NOMO-1 treated with dmso at 0.1 percent for 144 hours (cell line): ENCODE data around the gene DPP6.

ENCODE experiments used
- DNase-seq: peaks from one replicate; lab custom pipeline; 2025; ENCODE audit not compliant: unreplicated experiment; lab: John Stamatoyannopoulos, UW

DPP6 gene

GRCh38 chr7:154684666-154685563 lies 632.7 kb downstream of the DPP6 start:
- no peak for DNase-seq

- DNase-seq: no peak
These were observed 633.3 kb downstream of the DPP6 start for GRCh38 chr7:154685564-154685901.

DNA sequence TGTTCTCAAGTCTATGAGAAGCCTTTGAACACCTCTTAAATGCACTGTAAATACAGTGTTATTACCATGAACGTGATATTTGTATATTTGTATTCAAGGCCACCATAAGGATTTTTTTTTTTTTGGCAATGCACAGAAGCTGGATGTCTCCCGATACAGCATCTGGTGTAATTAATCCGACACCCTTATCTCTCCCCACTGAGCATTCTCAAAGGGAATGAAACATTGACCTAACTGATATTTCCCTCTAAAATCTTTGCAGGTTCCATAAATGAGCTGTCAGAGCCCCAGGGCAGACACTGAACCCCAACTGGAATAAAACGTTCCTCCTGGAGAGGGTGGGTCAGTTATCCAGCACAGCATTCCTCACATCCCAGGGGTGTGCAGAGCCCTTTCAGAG lies 634.1 kb downstream of the DPP6 start:
- DNase-seq: no peak

DNA sequence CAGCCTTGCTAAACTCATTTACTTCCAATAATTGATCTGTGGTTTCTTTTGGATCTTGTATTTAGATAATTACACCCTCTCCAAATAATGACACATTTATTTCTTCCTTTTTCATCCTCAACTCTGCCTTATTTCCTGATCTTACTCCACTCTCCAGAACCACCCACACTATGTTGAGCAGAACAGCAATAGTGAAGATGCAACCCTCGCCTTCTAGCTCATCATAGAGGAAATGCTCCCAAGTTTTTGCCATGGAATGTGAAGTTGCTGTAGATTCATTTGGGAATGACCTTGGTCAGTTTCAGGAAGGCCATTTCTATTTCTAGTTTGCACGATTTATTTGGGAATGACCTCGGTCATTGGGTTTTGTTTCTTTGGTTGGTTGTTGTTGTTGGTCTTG lies 636.8 kb downstream of the DPP6 start:
- DNase-seq: no peak

DNA sequence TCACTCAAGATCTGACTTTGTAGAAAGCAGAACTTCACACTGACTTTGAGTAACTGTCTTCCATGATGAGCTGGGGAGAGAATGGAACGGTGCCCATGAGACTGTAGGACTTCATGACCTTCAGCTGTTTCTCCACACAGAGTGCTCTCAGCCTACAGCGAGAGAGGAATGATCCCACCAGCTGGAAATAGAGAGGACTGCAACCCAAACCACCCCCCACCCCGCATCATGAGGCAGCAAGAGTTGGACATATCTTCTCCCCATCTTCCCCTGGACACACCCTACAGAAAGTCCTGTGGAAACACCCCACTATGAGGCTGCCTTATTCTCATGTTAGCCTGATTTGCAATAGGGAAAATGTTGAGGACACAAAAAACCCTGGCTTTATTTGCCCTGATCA lies 638.2 kb downstream of the DPP6 start:
- DNase-seq: no peak

DNA sequence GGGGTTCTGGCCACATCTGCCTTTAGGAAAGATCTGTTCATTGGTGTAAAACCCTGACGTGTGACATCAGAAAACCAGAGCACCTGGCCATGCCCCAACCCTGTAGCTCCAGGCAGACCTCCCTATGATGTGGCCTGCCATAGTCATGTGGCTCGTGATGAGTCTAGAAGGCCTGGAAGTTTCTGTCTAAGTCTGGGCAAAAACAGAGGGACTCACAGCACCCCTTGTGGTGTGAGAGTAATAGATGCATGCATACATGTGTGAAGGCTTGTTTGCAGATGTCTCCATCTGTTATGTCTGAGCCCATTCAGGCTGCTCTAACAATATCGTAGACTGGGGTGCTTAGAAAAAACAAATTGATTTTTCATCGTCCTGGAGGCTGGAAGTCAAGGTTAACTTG lies 641.5 kb downstream of the DPP6 start:
- DNase-seq: no peak

- no peak for DNase-seq
These were observed 643.6 kb downstream of the DPP6 start for GRCh38 chr7:154695836-154696235.

DNA sequence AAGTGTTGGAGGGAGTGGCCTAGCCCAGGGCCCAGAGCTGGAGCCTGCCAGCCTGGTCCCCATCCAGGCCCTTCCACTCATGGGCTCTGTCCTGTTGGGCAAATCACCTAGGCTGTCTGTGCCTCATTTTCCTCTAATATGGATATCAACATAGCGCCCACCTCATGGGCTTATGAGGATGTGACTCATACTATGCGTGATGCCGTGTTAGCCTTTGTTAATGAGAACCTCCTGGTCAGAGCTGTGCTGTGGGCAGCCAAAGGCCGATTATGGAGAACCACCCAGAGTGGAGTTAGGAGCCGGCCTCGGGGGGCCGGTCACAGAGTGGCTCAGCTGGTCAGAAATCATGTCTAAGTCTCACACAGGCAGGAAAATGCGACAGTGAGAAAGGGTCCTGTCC lies 644.4 kb downstream of the DPP6 start:
- DNase-seq: no peak

DNA sequence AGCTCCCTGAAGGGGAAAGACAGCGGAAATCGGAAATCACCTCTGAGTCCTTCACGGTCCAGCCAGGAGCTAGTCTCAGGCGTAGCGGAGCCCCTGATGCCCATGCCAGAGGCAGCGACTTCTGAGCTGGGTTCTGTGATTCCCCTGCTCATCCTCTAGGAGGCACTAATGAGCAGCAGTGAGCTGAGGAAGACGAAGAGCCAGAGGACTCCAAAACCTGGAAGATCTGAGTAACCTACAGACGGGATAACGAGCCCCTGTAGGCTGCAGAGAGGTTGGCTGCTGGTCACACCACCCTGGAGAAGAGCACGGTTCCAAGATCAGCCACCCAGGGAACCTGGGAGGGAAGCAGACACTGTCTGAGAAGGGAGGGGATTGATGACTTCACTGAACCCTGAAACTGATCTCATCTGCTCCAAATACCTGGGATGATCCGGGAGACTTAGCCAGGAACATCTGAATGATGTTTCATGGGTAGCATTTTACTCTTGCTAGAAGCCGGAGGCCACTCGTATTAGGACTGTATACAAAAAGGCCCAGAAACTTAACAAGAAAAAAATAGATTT lies 646.6 kb downstream of the DPP6 start:
- DNase-seq: no peak

DNA sequence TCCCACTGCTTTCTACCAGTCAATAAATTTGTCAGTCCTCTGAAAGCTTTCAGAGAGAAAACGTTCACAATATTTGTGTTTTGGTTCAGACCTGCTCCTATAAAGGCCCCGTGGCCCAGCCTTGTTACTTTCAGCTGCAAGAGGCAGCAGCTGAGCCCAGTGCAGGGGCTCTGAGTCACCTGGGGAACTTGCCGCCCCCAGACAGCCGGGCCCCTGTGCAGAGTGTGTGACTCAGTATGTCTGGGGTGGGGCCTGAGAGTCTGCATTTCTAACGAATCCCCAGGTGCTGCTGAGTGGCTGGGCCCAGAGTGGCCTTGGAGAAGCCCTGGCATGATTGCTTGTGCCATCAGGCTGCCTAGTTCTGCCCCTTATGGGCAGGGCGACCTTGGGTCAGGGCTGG lies 647.2 kb downstream of the DPP6 start:
- DNase-seq: no peak

DNA sequence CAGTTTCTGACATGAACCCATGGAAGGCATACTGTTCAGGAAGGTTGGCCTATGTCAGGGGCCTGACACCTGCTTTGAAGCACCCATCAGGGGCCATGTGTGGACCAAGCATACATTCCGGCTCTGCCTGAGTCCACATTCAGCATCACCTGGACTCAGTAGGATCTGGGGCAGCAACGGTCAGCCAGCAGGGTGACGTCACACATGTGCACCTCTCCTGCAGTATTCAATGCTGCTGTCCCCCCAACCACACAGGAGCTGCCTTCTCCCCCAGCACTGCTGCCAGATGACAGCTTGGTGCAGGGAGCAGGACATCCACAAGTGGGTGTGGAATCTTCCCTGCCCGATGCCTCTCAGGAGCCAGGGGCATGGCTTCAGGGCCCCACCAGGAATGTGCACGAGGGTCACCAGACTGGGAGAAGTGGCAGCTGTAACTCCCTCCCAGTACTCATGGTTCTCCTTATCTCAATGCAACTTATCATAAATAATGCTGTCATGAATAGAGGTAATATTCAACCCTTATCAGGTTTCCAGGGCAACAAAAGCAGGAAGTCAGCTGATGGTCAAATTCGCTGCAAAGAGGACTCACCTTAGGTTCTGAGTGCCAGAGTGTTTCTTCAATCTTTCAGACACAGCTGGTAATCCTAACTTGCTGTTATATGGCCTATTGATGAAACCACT lies 657.8 kb downstream of the DPP6 start:
- no peak for DNase-seq

GRCh38 chr7:154720016-154720415 lies 667.8 kb downstream of the DPP6 start:
- no peak for DNase-seq

GRCh38 chr7:154721086-154721485 lies 668.9 kb downstream of the DPP6 start:
- DNase-seq: no peak

GRCh38 chr7:154726368-154726767 lies 674.2 kb downstream of the DPP6 start:
- DNase-seq: no peak

GRCh38 chr7:154729056-154729455 lies 676.9 kb downstream of the DPP6 start:
- DNase-seq: no peak

- no peak for DNase-seq
These were observed 683.6 kb downstream of the DPP6 start for GRCh38 chr7:154735766-154736165.

DNA sequence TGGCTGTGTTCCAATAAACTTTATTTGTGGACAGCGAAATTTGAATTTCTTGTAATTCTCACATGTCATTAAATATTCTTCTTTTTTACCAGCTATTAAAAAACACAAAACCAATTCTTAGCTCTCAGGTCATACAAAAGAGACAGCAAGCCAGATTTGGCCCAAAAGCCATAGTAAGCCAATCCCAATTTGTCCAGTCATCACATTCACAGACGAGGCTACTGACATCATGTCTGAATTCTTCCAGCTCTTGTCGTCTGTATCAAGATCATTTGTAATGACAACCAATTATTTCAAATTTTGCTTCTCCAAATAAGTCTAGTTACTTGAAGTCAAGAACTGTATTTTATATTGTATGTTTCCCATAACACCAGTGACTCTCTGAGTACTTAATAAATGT lies 684.2 kb downstream of the DPP6 start:
- no peak for DNase-seq

DNA sequence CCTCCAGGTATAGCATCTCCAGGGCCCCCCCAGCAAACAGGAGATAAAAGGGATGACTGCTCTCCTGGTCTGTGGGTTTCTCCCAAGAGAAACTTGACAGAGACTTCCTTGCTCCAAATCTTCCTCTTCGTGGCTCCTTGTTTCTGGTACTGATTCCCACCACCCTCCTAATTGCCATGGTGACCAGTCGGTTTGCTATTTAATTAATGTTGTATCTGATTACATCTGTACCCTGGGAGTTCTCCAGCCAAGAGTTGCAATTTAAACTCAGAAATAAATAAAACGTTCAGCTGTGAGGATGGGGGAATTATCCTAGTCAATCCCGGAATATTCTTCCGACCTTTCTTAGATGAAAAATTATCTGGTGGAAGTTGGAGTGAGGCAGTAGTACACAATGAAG lies 686.0 kb downstream of the DPP6 start:
- DNase-seq: no peak

- no peak for DNase-seq
These were observed 688.9 kb downstream of the DPP6 start for GRCh38 chr7:154741131-154741530.

DNA sequence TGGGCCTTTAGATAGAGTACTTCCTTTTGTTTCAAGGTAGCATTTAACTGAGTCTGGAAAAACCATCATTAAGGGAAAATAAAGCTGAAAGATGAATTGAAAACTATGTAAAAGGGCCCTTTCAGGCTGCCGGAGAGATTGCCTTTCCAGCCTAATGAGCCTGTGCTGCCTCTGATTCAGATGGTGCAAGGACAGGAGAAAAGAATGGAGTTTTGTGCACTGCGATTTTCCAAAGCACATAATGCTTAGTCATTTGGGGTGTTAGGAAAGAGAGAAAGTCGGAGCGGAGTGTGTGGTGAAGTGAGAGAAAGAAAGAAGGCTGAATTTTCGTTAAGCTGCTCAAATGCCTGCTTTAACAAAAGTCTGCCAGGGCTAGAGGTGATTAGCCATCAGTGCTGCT lies 691.0 kb downstream of the DPP6 start:
- DNase-seq: no peak

GRCh38 chr7:154744256-154744860 lies 692.2 kb downstream of the DPP6 start:
- no peak for DNase-seq

GRCh38 chr7:154744861-154745258 lies 692.7 kb downstream of the DPP6 start:
- no peak for DNase-seq
